T-helper 2 cell treated with Interferon-gamma antibody and Interleukin-4, amounts not matched to agents 5 μg/mL and 100 μg/mL, for 36 hours (primary cell): ENCODE measurements around the gene RPS21.

Experiments
- DNase-seq: peaks from one replicate; pipeline ENCODE4 v3.0.0; 2021; ENCODE audit warnings: low spot score
- H3K27ac Mint-ChIP-seq: one replicate; pipeline ENCODE4 v1.8.0; 2021; ENCODE audit warnings: mild to moderate bottlenecking, mixed read lengths
- H3K27me3 Mint-ChIP-seq: one replicate; pipeline ENCODE4 v1.8.0; 2021; ENCODE audit warnings: low read depth, mixed read lengths
- H3K36me3 Mint-ChIP-seq: one replicate; pipeline ENCODE4 v1.8.0; 2021; ENCODE audit warnings: low read depth, mixed read lengths
- H3K4me1 Mint-ChIP-seq: one replicate; pipeline ENCODE4 v1.8.0; 2021; ENCODE audit warnings: low read depth, mixed read lengths
- H3K4me3 Mint-ChIP-seq: one replicate; pipeline ENCODE4 v1.8.0; 2022; ENCODE audit warnings: mild to moderate bottlenecking, moderate library complexity, mixed read lengths
- H3K9me3 Mint-ChIP-seq: one replicate; pipeline ENCODE4 v1.8.0; 2021; ENCODE audit warnings: mixed read lengths

Gene RPS21

GRCh38 chr20:62350098-62350628 is 36.7 kb upstream of the RPS21 start:
- peaks cover 13% of the 10 kb centered on the region for H3K9me3 Mint-ChIP-seq
- H3K4me1 Mint-ChIP-seq = no peaks in the 10 kb centered on the region
- no peak overlapping the region for H3K4me3 Mint-ChIP-seq
- DNase-seq = no peak
- H3K27me3 Mint-ChIP-seq = no peaks in the 10 kb centered on the region
- H3K36me3 Mint-ChIP-seq = peaks cover 4% of the 10 kb centered on the region
- no peak overlapping the region for H3K27ac Mint-ChIP-seq

- peaks cover 4% of the 10 kb centered on the region for H3K36me3 Mint-ChIP-seq
- H3K27me3 Mint-ChIP-seq = no peaks in the 10 kb centered on the region
- no peak overlapping the region for H3K4me3 Mint-ChIP-seq
- H3K27ac Mint-ChIP-seq = no peak overlapping the region
- no peaks in the 10 kb centered on the region for H3K4me1 Mint-ChIP-seq
- H3K9me3 Mint-ChIP-seq = peaks cover 13% of the 10 kb centered on the region
- no peak for DNase-seq
Observed at GRCh38 chr20:62350629-62351422, 36.1 kb upstream of the RPS21 start.

- Mint-ChIP-seq H3K27ac (no peak overlapping the region), H3K4me1 (no peaks in the 10 kb centered on the region), H3K36me3 (peaks cover 4% of the 10 kb centered on the region), H3K4me3 (no peak overlapping the region), H3K9me3 (peaks cover 13% of the 10 kb centered on the region), H3K27me3 (no peaks in the 10 kb centered on the region)
- no peak for DNase-seq
Observed at GRCh38 chr20:62351469-62352401, 35.2 kb upstream of the RPS21 start.

- Mint-ChIP-seq H3K27ac (no peak overlapping the region), H3K4me1 (no peaks in the 10 kb centered on the region), H3K36me3 (peaks cover 4% of the 10 kb centered on the region), H3K4me3 (no peak overlapping the region), H3K9me3 (peaks cover 13% of the 10 kb centered on the region), H3K27me3 (no peaks in the 10 kb centered on the region)
- DNase-seq = no peak
Observed at GRCh38 chr20:62352402-62353288, 34.3 kb upstream of the RPS21 start.

GRCh38 chr20:62353289-62354030 is 33.4 kb upstream of the RPS21 start:
- no peak for DNase-seq
- Mint-ChIP-seq H3K9me3 (peaks cover 8% of the 10 kb centered on the region), H3K27ac (no peak overlapping the region), H3K4me1 (no peaks in the 10 kb centered on the region), H3K4me3 (no peak overlapping the region), H3K36me3 (peaks cover 4% of the 10 kb centered on the region), H3K27me3 (no peaks in the 10 kb centered on the region)

GRCh38 chr20:62354031-62354808 is 32.7 kb upstream of the RPS21 start:
- H3K36me3 Mint-ChIP-seq = peaks cover 2% of the 10 kb centered on the region
- no peaks in the 10 kb centered on the region for H3K4me1 Mint-ChIP-seq
- H3K27ac Mint-ChIP-seq = no peak overlapping the region
- H3K4me3 Mint-ChIP-seq = no peak overlapping the region
- H3K9me3 Mint-ChIP-seq = peaks cover 3% of the 10 kb centered on the region
- no peak for DNase-seq
- H3K27me3 Mint-ChIP-seq = no peaks in the 10 kb centered on the region

- Mint-ChIP-seq H3K9me3 (no peaks in the 10 kb centered on the region), H3K27me3 (no peaks in the 10 kb centered on the region), H3K4me3 (no peak overlapping the region), H3K36me3 (no peaks in the 10 kb centered on the region), H3K27ac (no peak overlapping the region), H3K4me1 (no peaks in the 10 kb centered on the region)
- no peak for DNase-seq
Observed at GRCh38 chr20:62354811-62355341, 32.0 kb upstream of the RPS21 start.

GRCh38 chr20:62355516-62355877 is 31.4 kb upstream of the RPS21 start:
- no peaks in the 10 kb centered on the region for H3K9me3 Mint-ChIP-seq
- H3K27me3 Mint-ChIP-seq = no peaks in the 10 kb centered on the region
- H3K27ac Mint-ChIP-seq = no peak overlapping the region
- no peaks in the 10 kb centered on the region for H3K4me1 Mint-ChIP-seq
- no peak for DNase-seq
- no peak overlapping the region for H3K4me3 Mint-ChIP-seq
- H3K36me3 Mint-ChIP-seq = no peaks in the 10 kb centered on the region

GRCh38 chr20:62355878-62356588 is 30.9 kb upstream of the RPS21 start:
- Mint-ChIP-seq H3K4me3 (no peak overlapping the region), H3K27me3 (no peaks in the 10 kb centered on the region), H3K4me1 (no peaks in the 10 kb centered on the region), H3K36me3 (no peaks in the 10 kb centered on the region), H3K27ac (no peak overlapping the region), H3K9me3 (no peaks in the 10 kb centered on the region)
- DNase-seq = no peak

GRCh38 chr20:62356589-62357186 is 30.2 kb upstream of the RPS21 start:
- no peaks in the 10 kb centered on the region for H3K36me3 Mint-ChIP-seq
- no peak overlapping the region for H3K4me3 Mint-ChIP-seq
- no peaks in the 10 kb centered on the region for H3K4me1 Mint-ChIP-seq
- no peak for DNase-seq
- H3K9me3 Mint-ChIP-seq = no peaks in the 10 kb centered on the region
- H3K27me3 Mint-ChIP-seq = no peaks in the 10 kb centered on the region
- no peak overlapping the region for H3K27ac Mint-ChIP-seq

GRCh38 chr20:62357187-62357667 is 29.7 kb upstream of the RPS21 start:
- no peaks in the 10 kb centered on the region for H3K9me3 Mint-ChIP-seq
- H3K4me3 Mint-ChIP-seq = no peak overlapping the region
- H3K36me3 Mint-ChIP-seq = no peaks in the 10 kb centered on the region
- H3K4me1 Mint-ChIP-seq = no peaks in the 10 kb centered on the region
- no peak overlapping the region for H3K27ac Mint-ChIP-seq
- H3K27me3 Mint-ChIP-seq = no peaks in the 10 kb centered on the region
- DNase-seq = no peak
